Esophagus muscularis mucosa (tissue), 4 donors: ENCODE data around the gene TMEM129. TPM values are rescaled to one million over a fixed set of nuclear protein-coding genes. Genes with fewer than 3 reads are reported as not detected.

Experiments used
- DNase-seq: peaks from one replicate; pipeline ENCODE4 v3.0.0-alpha.2; 2017; ENCODE audit errors: extremely low spot score
- H3K27ac ChIP-seq, 4 donors: fragments of 200-600 bp; sonication (generic); replicated peaks in 1 of 4; 1 replicate in 3 of 4; 2 replicates in 1 of 4; pipeline ENCODE4 v1.5.1; 2016 to 2019; ENCODE audit warnings: mild to moderate bottlenecking in 1 of 4
- H3K27me3 ChIP-seq, 4 donors: fragments of 200-600 bp; sonication (generic); one replicate each; pipeline versions ENCODE4 v1.5.1 to v1.6.0; 2016 to 2019
- H3K36me3 ChIP-seq, 4 donors: fragments of 200-600 bp; sonication (generic); one replicate each; pipeline ENCODE4 v1.5.1; 2016 to 2019
- H3K4me1 ChIP-seq, 4 donors: fragments of 200-600 bp; sonication (generic); one replicate each; pipeline ENCODE4 v1.5.1; 2016 to 2019
- H3K4me3 ChIP-seq, 4 donors: fragments of 200-600 bp; sonication (generic); 1 replicate in 2 of 4; 2 replicates in 2 of 4; pipeline ENCODE4 v1.5.1; 2016 to 2019; ENCODE audit warnings: mild to moderate bottlenecking in 4 of 4, moderate library complexity in 1 of 4
- H3K9me3 ChIP-seq, 4 donors: fragments of 200-600 bp; sonication (generic); 1 replicate in 3 of 4; 2 replicates in 1 of 4; pipeline ENCODE4 v1.5.1; 2016 to 2019
- EP300 ChIP-seq: sonication (generic); formaldehyde crosslinking; IDR thresholded peaks from one replicate; pipeline ENCODE4 v1.6.1; 2017; ENCODE audit warnings: antibody characterized with exemption
- POLR2A ChIP-seq: fragments of 450-650 bp; IDR thresholded peaks from one replicate; pipeline ENCODE4 v1.6.1; 2017; ENCODE audit warnings: antibody characterized with exemption, moderate library complexity, mild to moderate bottlenecking, low read depth
- POLR2AphosphoS5 ChIP-seq, 2 donors: sonication (generic); formaldehyde crosslinking; IDR thresholded peaks; one replicate each; pipeline ENCODE4 v1.6.1; 2017; ENCODE audit warnings: antibody characterized with exemption in 2 of 2
- WGBS: methylation state at CpG from one replicate; pipeline ENCODE4 v1.1.5; 2018; 5-methylcytosine and 5-hydroxymethylcytosine counted together
- intact Hi-C: fragments of 100-400 bp; cut with DNase I; formaldehyde crosslinking; loops from one replicate; pipeline ENCODE4 v1.15.1; 2023
- total RNA-seq, 4 donors: library from RNA; depleted of rRNA; stranded (reverse); fragments of >200 nt; gene quantifications; one replicate each; pipeline versions ENCODE4 v1.1.0 to v1.2.1, GENCODE V29; 2016
- TF ChIP-seq, protein P1 (sequence below), 3 experiments: fragments of 200-600 bp in 2 of 3; fragments of 450-650 bp in 1 of 3; sonication (generic) in 2 of 3; IDR thresholded peaks; one replicate each; pipeline ENCODE4 v1.5.1; 2017 to 2019; ENCODE audit warnings: antibody characterized with exemption in 3 of 3, mild to moderate bottlenecking in 2 of 3, moderate library complexity in 1 of 3

TMEM129 gene
- total RNA-seq, 4 donors from 2014 or later: 59.3 to 101 (median 72.6) TPM

DNA sequence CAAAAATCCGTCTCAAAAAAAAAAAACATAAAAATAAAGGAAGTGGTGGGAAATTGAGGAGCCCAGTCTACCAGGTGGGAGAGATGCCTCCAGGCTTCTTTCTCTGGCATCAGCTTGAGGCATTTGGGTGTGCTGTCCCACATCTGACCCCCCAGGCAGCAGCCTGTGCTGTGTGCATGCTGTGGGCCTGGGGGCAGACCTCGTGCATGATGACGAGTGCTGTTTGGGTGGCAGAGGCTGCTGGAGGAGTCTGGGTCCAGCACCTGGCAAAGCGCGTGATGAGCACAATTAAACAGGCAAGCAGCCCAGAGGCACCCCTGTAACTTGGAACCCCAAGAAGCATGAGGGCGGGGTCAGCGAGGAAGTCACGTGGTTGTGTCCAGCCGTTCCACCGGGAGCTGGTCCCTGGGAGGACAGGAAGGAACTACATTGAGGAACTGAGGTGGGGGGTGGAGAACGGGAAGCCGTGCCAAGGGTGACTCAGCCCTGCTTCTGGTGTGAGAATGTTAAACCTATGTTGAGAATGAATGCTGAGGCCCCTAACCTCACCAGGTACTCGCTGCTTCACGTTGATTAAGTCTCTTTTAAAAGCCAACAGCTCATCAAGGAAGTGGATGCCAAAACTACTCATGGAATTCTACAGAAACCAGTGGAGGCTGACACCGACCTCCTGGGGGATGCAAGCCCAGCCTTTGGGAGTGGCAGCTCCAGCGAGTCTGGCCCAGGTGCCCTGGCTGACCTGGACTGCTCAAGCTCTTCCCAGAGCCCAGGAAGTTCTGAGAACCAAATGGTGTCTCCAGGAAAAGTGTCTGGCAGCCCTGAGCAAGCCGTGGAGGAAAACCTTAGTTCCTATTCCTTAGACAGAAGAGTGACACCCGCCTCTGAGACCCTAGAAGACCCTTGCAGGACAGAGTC is 6.3 kb upstream of the TMEM129 start:
- DNase-seq: no peak
- 69% methylated on average over 18 of the region's 18 CpGs for WGBS
- Histone ChIP-seq H3K9me3 (no peaks in the 10 kb centered on the region), H3K27me3 (no peaks in the 10 kb centered on the region), H3K4me3 (peak overlapping the region in 2 of 4 donors; percentile 15 to 18), H3K36me3 (peaks cover 0 to 58% (median 45%) of the 10 kb centered on the region in 4 donors), H3K4me1 (peaks cover 31 to 52% (median 45%) of the 10 kb centered on the region in 4 donors), H3K27ac (peak overlapping the region; percentile 12 to 64 (median 44))
- TF ChIP-seq POLR2AphosphoS5 (IDR thresholded peaks at IDR 0.05): peak in 1 of 2 donors; percentile 49
- no peak for TF ChIP-seq POLR2A
- no peak for TF ChIP-seq EP300
- TF ChIP-seq, protein P1, sequence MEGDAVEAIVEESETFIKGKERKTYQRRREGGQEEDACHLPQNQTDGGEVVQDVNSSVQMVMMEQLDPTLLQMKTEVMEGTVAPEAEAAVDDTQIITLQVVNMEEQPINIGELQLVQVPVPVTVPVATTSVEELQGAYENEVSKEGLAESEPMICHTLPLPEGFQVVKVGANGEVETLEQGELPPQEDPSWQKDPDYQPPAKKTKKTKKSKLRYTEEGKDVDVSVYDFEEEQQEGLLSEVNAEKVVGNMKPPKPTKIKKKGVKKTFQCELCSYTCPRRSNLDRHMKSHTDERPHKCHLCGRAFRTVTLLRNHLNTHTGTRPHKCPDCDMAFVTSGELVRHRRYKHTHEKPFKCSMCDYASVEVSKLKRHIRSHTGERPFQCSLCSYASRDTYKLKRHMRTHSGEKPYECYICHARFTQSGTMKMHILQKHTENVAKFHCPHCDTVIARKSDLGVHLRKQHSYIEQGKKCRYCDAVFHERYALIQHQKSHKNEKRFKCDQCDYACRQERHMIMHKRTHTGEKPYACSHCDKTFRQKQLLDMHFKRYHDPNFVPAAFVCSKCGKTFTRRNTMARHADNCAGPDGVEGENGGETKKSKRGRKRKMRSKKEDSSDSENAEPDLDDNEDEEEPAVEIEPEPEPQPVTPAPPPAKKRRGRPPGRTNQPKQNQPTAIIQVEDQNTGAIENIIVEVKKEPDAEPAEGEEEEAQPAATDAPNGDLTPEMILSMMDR (IDR thresholded peaks at IDR 0.05): no peak
- intact Hi-C loops: loop anchor here (10.0 kb wide), 1 partner anchor 373 kb away; no protein-coding TSS in a partner anchor

DNA sequence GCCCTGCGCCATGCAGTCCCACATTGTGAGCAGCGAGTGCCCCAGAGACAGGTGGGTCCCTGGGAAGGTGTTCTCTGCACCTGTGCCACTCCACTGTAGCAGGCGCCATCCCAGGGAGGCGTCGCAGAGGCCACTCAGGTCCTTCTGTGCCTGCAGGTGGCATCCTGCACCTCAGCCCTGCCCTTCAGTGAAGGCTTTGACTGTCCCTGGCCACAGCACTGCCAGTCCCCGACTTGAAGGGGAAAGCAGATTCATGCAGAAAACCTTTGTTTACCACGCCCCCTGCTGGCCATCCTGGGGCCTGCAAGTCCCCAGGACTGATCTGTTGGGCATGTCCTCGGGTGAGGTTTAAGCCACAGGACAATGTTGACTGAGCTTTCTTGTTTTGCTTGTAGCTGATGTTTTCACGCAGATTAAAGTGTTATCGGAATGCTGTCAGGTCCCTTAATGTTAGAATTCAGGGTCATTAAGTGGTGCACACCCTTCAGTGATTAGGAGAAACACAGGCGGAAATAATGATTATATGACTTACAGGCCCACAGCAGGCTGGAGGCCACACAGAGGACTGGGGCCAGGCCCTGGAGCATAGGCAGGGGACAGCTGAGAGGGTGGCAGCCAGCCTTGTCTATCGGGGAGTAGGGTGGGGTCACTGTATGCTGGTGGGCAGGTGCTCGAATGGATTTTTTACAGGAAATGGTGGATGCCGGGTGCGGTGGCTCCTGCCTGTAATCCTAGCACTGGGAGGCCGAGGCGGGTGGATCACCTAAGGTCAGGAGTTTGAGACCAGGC is 5.2 kb upstream of the TMEM129 start:
- no peaks in the 10 kb centered on the region for H3K9me3 ChIP-seq
- peak overlapping the region; percentile 12 to 57 (median 44) for H3K27ac ChIP-seq
- 61% methylated on average over 17 of the region's 17 CpGs for WGBS
- TF ChIP-seq POLR2AphosphoS5 (IDR thresholded peaks at IDR 0.05) (peak in 1 of 2 donors; percentile 62), EP300 (no peak)
- TF ChIP-seq, protein P1 (IDR thresholded peaks at IDR 0.05): peak; percentile 96 to 100 (median 97)
- no peaks in the 10 kb centered on the region for H3K27me3 ChIP-seq
- H3K36me3 ChIP-seq: peaks cover 0 to 48% (median 35%) of the 10 kb centered on the region in 4 donors
- H3K4me3 ChIP-seq: no peak overlapping the region
- peaks cover 40 to 62% (median 56%) of the 10 kb centered on the region in 4 donors for H3K4me1 ChIP-seq
- DNase-seq: peak; percentile 97
- intact Hi-C loops: loop anchor here (10.0 kb wide), 1 partner anchor 372 kb away; no protein-coding TSS in a partner anchor

DNA sequence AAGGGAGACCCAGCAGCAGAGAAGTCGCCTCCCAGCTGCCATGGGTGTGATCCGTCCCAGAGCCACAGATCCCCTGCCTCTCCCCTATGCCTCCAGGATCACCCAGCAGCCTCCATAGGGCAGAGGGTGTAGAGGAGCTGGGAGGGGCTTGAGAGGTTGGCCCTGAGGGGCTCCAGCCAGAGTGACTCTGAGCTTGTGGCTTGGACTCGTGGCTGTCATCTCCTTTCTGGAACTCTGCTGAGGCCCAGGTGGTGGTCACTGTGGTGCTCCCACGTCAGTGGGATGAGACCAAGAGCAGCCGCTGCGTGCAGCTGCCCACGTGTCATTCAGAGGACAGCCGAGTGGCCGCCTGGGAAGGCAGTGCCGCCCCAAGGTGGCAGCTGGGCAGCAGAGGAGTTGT is 4.4 kb upstream of the TMEM129 start:
- Histone ChIP-seq H3K27me3 (no peaks in the 10 kb centered on the region), H3K27ac (no peak overlapping the region), H3K4me1 (peaks cover 40 to 63% (median 57%) of the 10 kb centered on the region in 4 donors), H3K36me3 (peaks cover 0 to 40% (median 27%) of the 10 kb centered on the region in 4 donors), H3K9me3 (no peaks in the 10 kb centered on the region), H3K4me3 (no peak overlapping the region)
- intact Hi-C loops: loop anchor here (1.0 to 10.0 kb wide), 2 partner anchors 32 to 371 kb away; no protein-coding TSS in a partner anchor
- no peak for TF ChIP-seq EP300
- WGBS: 83% methylated on average over 10 of the region's 10 CpGs
- no peak for DNase-seq

DNA sequence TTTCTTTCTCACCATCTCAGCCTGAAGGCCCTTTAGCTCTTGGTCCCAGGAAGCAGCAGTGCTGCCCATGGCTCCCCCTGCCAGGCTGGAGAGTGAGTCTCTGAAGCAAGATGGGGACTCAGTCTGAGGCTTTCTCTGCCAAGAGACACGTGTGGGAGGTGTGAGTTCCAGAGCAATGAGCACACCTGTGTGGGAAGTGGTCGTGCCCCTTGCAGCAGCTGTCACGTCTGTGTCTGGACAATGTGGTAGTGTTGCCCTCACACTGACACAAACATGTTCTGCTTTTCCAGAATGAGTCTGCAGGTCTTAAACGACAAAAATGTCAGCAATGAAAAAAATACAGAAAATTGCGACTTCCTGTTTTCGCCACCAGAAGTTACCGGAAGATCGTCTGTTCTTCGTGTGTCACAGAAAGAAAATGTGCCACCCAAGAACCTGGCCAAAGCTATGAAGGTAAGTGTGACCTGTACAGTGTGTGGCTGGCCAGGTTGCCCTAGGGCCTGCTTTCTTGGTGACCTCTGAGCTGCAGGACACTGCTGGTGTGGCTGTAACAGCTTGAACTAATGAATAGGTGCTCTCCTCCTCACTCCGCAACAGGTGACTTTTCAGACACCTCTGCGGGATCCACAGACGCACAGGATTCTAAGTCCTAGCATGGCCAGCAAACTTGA is 2.1 kb upstream of the TMEM129 start:
- no peak for DNase-seq
- H3K27me3 ChIP-seq: no peaks in the 10 kb centered on the region
- H3K27ac ChIP-seq: peak overlapping the region; percentile 15 to 57 (median 30)
- intact Hi-C loops: loop anchor here (10.0 kb wide), 1 partner anchor 368 kb away; no protein-coding TSS in a partner anchor
- H3K9me3 ChIP-seq: no peaks in the 10 kb centered on the region
- peaks cover 50 to 68% (median 63%) of the 10 kb centered on the region in 4 donors for H3K4me1 ChIP-seq
- WGBS: 71% methylated on average over 12 of the region's 12 CpGs
- peak overlapping the region in 2 of 4 donors; percentile 2 to 14 for H3K4me3 ChIP-seq
- TF ChIP-seq POLR2A: no peak
- TF ChIP-seq EP300: no peak
- no peak for TF ChIP-seq POLR2AphosphoS5 (IDR thresholded peaks at IDR 0.05)
- TF ChIP-seq, protein P1 (IDR thresholded peaks at IDR 0.05): no peak
- H3K36me3 ChIP-seq: peaks cover under 1 to 36% (median 22%) of the 10 kb centered on the region in 4 donors
